GM18505 (cell line): ENCODE results near the gene HAND1.

Experiments
- ATAC-seq: cut with Tn5 transposase; IDR thresholded peaks from one replicate; pipeline ENCODE4 v1.9.1; 2021; ENCODE audit not compliant: unreplicated experiment
- POLR2A ChIP-seq: IDR thresholded peaks from 4 replicates; pipeline ENCODE4 v1.6.1; 2011; ENCODE audit warnings: borderline replicate concordance; ENCODE audit not compliant: insufficient read depth, insufficient read length; ENCODE audit errors: extremely low read depth

HAND1 gene

DNA sequence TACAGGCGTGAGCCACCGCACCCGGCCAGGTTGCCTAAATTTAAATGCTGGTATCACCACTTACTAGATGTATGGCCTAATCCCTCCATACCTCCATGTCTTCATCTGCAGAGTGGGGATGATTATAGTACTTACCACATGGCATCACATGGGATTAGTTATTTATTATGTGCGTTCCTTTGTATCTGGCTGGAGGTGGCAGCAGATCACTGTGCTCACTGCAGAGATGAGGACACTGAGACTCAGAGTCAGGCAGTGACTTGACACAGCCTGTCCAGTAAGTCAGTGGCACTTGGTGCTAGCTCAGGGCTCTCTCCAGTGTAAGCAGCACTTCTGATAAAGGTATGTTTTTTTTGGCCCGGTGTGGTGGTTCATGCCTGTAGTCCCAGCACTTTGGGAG, 38.4 kb upstream of the HAND1 start:
- ATAC-seq: no peak

GRCh38 chr5:154515488-154515887, 37.5 kb upstream of the HAND1 start:
- peak; percentile 66 for ATAC-seq

More for the DNA sequence above, 38.4 kb upstream of the HAND1 start:
- no peak for TF ChIP-seq POLR2A

DNA sequence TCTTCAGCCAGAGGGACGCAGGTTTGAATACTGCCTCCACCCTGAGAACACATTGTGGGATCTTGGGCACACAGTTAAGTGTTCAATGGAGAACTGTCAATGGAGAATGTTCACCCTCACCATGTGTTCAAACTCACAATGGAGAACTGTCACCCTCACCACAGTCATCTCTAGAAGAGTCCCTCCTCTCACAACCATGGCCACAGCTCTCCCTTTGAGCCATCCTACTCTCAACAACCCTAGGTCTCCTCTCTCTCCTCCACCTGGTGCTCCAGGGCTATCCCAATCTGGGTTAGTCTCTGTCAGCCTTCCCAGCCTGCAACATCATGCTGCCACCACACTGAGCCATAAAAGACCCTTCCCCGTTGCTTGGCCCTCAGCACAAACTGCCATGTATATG, 36.3 kb upstream of the HAND1 start:
- TF ChIP-seq POLR2A: no peak
- no peak for ATAC-seq

DNA sequence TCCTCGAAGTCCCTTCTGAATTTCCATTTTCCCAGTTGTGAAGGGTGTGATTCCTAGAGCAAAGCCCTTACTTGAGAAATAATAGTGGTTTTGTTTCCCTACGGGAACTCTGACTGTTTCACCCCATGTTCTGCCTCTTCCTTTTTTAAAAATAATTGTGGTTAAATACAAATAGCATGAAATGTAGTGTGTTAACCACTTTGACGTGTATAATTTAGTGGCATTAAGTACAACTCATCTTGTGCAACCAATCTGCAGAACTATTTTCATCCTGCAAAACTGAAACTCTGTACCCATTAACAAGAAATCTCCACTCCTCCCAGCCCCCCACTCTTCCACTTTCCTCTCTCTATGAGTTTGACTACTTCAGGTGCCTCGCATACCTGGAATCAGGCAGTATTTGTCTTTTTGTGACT, 35.6 kb upstream of the HAND1 start:
- no peak for TF ChIP-seq POLR2A
- no peak for ATAC-seq

DNA sequence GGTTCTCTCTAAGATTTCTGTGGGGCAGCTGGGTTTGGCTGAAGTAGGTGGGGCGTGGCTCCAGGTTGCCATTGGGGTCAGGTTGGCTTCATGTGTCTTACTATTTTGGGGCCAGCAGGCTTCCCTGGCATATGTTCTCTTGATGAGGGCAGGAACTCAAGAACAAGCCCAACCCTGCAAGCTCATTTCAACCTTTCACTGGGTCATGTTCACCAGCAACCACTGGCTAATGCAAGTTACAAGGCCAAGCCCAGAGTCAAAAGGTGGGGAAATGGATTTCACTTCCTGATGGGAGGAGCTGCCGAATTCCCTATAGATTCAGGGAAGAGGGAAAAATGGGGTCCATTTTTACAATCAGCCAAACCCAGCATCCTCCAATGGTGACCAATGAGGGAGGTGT, 34.0 kb upstream of the HAND1 start:
- no peak for TF ChIP-seq POLR2A
- ATAC-seq: no peak

DNA sequence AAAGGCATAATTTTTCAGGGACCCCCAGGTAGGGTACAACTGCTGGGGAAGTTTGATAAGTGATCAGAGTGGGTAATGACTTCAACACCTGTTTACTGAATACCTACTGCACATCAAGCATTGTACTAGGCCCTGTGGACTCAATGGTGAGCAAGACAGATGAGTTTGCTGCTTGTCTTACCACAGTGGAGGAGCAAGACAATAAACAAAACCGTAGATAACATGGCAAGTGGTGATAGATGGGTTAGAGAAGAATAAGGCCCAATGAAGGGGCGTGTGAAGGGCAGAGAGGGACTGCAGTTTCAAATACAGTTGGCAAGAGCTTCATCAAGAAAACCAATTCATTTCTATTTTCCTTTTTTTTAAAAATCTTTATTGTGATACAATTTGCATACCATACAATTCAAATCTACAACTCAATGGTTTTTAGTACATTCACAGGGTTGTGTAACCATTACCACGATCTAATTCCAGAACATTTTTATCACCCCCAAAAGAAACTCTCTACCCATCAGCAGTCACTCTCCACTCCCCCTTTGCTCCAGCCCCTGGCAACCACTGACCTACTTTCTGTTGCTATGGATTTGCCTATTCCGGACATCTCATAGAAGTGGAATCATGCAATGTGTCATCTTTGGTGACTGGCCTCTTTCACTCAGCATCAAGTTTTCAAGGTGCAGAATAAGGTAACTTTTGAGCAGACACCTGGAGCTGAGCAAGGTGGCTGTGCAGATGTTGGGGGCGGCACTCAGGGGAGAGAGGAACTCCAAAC, 31.9 kb upstream of the HAND1 start:
- no peak for ATAC-seq
- TF ChIP-seq POLR2A: no peak

DNA sequence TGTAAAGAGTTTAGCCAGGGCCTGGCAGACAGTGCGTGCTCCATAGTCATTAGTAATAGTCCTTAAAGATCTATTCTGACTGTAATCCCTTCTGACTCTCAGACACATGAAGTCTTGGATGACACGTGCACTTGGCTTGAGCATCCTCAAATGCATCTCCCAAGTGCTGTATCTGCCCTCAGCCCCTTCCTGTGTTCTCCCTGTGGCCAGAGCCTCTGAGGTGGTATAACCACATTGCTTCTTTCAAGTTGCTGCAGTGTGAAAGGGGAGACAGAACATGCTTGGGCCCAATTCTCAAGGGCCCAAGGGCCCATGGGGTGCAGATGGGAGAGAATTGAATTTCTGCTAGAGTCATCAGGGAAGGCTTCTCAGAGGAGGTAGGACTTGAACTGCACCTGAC, 30.1 kb upstream of the HAND1 start:
- ATAC-seq: no peak
- TF ChIP-seq POLR2A: no peak

- no peak for ATAC-seq
- no peak for TF ChIP-seq POLR2A
Observed at GRCh38 chr5:154506716-154507080, 28.7 kb upstream of the HAND1 start.

GRCh38 chr5:154506049-154506715, 28.2 kb upstream of the HAND1 start:
- no peak for ATAC-seq
- no peak for TF ChIP-seq POLR2A

DNA sequence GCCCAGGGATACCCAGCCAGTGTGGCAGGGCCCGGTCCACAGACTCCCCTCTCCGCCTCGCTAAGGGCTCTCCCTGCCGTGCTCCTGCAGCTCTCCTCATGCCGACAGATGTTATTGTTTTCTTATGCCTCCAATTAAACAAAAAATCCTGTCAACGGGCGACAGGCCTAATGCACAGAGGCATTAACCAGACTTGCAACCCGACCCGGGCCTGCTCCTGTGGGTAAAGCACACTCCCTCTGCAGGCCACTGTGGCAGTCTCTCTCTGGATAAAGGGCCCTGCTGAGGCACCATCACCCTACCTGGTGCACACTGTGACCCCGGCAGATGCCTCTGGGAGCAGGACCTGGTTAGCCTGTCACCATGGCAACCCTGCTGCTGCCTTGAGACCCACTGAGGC, 27.5 kb upstream of the HAND1 start:
- TF ChIP-seq POLR2A: no peak
- ATAC-seq: no peak

- ATAC-seq: no peak
Observed at GRCh38 chr5:154503698-154504039, 25.6 kb upstream of the HAND1 start.

DNA sequence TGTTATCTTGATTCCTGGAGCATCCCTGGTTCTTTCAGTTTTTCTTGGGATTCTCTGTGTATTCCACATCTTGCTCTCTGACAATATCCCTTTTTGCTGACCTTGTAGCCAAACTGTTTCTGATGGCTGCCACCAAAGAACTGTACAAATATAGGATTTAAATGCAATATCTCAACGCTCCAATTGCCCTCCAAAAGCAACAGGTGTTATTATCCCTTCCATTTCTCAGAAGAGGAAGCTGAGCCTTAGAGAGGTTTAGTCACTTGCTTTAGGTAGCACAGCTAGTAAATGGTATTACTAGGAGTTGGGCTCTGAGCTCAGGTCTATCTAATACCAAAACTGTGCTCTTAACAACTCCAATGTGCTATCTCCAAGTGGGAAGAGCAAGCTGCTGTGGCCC, 24.2 kb upstream of the HAND1 start:
- TF ChIP-seq POLR2A: no peak
- no peak for ATAC-seq

More at GRCh38 chr5:154503698-154504039, 25.6 kb upstream of the HAND1 start:
- no peak for TF ChIP-seq POLR2A

GRCh38 chr5:154501566-154501965, 23.5 kb upstream of the HAND1 start:
- TF ChIP-seq POLR2A: no peak
- no peak for ATAC-seq

DNA sequence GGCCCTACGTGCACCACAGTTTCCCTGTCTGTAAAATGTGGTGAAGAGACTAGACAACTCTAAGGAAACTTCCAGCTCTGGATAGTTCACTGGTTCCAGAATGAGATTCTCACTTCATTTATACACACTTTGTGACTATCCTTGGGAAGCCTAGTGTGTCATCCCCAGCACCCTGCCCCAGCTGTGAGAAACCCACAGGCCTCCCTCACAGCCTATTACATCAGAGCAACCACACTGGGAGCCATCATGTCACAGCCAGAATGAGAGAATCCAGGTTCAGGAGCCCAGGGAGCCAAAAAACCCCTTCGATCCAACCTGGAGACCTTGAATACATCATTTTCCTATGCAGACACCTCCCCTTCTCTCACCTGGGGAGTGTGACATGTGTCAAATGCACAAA, 21.0 kb upstream of the HAND1 start:
- ATAC-seq: no peak
- no peak for TF ChIP-seq POLR2A

GRCh38 chr5:154498591-154498990, 20.6 kb upstream of the HAND1 start:
- no peak for ATAC-seq
- no peak for TF ChIP-seq POLR2A

DNA sequence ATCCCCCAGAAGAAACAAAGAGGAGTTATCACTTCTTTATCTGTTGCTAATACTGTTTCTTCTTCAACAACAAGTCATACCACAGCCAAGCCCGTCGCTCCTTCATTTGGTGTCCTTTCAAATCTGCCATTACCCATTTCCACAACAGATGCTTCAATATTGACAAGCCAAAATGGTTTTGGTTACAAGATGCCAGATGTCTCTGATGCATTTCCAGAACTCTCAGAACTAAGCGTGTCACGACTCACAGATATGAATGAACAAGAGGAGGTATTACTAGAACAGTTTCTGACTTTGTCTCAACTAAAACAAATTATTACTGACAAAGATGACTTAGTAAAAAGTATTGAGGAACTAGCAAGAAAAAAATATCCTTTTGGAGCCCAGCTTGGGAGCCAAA, 16.0 kb upstream of the HAND1 start:
- no peak for ATAC-seq
- no peak for TF ChIP-seq POLR2A

DNA sequence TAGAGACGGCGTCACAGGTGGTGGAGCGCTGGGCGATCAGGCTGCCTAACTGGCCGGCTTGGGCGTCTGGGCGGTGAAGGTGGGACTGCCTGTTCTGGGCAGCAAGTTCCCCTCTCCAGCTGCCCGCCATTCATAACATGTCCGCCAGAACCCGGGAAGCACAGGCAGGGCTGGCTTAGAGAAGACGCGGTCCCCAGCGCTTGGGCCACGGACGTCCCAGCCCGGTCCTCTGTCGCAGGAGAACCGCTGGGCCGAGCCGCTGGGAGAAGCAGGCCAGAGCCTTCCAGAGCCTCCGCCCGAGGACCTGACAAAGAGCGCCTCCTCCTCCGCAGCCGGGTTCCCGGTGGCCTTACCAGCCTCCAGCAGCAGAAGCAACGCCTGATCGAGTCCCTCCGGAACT, 15.2 kb upstream of the HAND1 start:
- no peak for TF ChIP-seq POLR2A
- ATAC-seq: no peak
